RCC 7860 (cell line): Measurements from ENCODE around the gene NOLC1.

Experiments used
- DNase-seq: peaks from one replicate; pipeline ENCODE4 v3.0.0-alpha.2; 2015; ENCODE audit warnings: low spot score
- FAIRE-seq: peaks from 2 replicates; lab custom pipeline; 2012; peaks lifted over from hg19 to GRCh38; lab: Jason Lieb, UNC

Gene NOLC1

GRCh38 chr10:102151774-102152544, at the start of gene NOLC1:
TSS of gene NOLC1 (plus strand) at chr10:102152389. CDS start at chr10:102152411, 22 bp downstream.
- DNase-seq (peak; percentile 99), FAIRE-seq (peak; percentile 94)

GRCh38 chr10:102102421-102102820, 49.8 kb upstream of the NOLC1 start:
- no peak for DNase-seq

GRCh38 chr10:102106998-102107397, 45.2 kb upstream of the NOLC1 start:
- FAIRE-seq, result no peak
- DNase-seq, result no peak

More at GRCh38 chr10:102102421-102102820, 49.8 kb upstream of the NOLC1 start:
- no peak for FAIRE-seq

GRCh38 chr10:102109166-102110116, 42.7 kb upstream of the NOLC1 start:
- DNase-seq (no peak), FAIRE-seq (no peak)

GRCh38 chr10:102111276-102111675, 40.9 kb upstream of the NOLC1 start:
- FAIRE-seq, result no peak
- DNase-seq, result no peak

- FAIRE-seq (no peak), DNase-seq (no peak)
These were observed 39.9 kb upstream of the NOLC1 start for GRCh38 chr10:102112210-102112817.

GRCh38 chr10:102113261-102113955, 38.8 kb upstream of the NOLC1 start:
- DNase-seq (no peak), FAIRE-seq (no peak)

GRCh38 chr10:102113956-102114857, 38.0 kb upstream of the NOLC1 start:
- no peak for DNase-seq

GRCh38 chr10:102114861-102115618, 37.1 kb upstream of the NOLC1 start:
- peak; percentile 23 for FAIRE-seq
- peak; percentile 54 for DNase-seq

More at GRCh38 chr10:102113956-102114857, 38.0 kb upstream of the NOLC1 start:
- no peak for FAIRE-seq

GRCh38 chr10:102115775-102116174, 36.4 kb upstream of the NOLC1 start:
- DNase-seq (no peak), FAIRE-seq (no peak)

- DNase-seq (no peak), FAIRE-seq (no peak)
These were observed 35.5 kb upstream of the NOLC1 start for GRCh38 chr10:102116656-102117055.

GRCh38 chr10:102117391-102118159, 34.6 kb upstream of the NOLC1 start:
- no peak for FAIRE-seq
- peak; percentile 61 for DNase-seq

GRCh38 chr10:102118867-102119266, 33.3 kb upstream of the NOLC1 start:
- FAIRE-seq, result no peak
- DNase-seq, result no peak

- DNase-seq (peak; percentile 20), FAIRE-seq (no peak)
These were observed 32.6 kb upstream of the NOLC1 start for GRCh38 chr10:102119417-102120141.

- DNase-seq, result peak; percentile 58
- FAIRE-seq, result no peak
These were observed 31.8 kb upstream of the NOLC1 start, which contains the start of gene LDB1 for GRCh38 chr10:102120142-102120990. TSS of gene LDB1 (minus strand) at chr10:102120368. CDS start at chr10:102120110, 258 bp downstream.

- no peak for DNase-seq
- no peak for FAIRE-seq
These were observed 31.0 kb upstream of the NOLC1 start for GRCh38 chr10:102120991-102121738.
